ENCODE measurements around the gene ASPHD1.

DNA sequence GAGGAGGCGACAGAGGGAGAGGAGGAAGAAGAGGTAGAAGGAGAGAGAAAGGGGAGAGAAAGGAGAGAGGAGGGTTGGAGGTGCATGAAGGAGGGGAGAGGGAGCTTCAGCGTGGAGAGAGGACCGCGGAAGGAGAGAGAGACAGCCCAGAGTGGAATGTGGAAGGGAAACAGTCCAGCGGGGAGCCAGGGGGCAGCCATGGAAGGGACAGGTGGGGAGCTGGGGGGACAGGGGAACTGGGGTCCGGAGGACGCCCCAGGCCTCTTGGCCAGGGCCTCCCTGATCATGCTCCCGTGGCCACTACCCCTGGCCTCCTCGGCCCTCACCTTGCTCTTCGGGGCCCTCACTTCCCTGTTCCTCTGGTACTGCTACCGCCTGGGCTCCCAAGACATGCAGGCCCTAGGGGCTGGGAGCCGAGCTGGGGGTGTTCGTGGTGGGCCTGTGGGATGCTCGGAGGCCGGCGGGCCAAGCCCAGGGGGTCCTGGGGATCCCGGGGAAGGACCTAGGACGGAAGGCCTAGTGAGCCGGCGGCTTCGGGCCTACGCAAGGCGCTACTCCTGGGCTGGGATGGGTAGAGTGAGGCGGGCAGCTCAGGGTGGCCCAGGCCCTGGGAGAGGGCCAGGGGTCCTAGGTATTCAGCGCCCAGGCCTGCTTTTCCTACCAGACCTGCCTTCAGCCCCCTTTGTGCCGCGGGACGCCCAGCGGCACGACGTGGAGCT is 759 bp downstream of the ASPHD1 start:
- no peak for TF ChIP-seq CTCF (conservative IDR thresholded peaks at IDR 0.05 in 1 of 2, IDR thresholded peaks at IDR 0.05 in 1 of 2; ENCODE audit: extremely low read depth in 1 of 2, insufficient read depth in 1 of 2, low read depth in 1 of 2, low read length in 2 of 2)
- no peak for TF ChIP-seq EZH2 (IDR thresholded peaks at IDR 0.05; ENCODE audit: borderline replicate concordance, low read length)

All from mammary epithelial cell (primary cell).